ENCODE results near the gene RGS17.
A peak's percentile ranks its signal among the peaks of the same experiment; 100 is the strongest.

DNA sequence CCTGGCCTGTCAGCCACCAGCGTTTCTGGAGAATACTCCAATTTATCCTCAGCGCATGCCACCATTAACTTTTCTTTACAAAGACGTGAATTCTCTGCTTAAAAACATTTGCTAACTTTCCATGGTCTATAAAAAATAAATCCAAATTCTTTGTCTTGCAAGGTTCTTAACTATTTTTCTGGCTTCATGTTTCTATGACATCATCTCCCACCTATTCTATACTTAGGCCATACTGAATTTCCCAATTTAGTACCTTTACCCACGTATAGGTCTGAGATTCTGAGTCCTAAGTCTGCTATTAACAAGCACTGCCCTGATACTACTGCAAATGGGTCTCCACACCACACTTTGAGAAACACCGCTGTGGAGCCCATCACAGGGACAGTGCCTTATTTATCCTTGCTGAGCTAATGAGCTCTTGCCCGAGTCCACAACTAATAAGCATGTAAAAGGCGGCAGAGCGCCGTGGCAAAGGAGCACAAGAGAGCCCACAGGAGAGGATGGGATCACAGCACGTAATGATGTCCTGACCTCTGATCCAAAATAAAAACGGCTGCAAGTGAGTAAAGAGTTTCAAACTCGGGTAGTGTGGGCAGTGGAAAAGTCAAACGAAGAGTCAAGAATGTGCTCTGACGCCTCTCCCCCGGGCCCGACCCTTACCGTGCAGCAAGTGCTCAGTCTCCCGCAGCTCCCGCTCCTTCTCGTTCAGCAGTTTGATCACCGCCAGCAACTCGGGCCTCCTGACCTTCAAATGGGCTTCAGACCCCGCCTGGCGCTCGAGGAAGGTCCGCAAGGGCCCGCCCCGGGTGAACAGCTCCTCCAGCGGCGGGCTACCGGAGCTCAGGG is 129.1 kb downstream of the RGS17 start:
- TF ChIP-seq POLR2A (IDR thresholded peaks at IDR 0.05), result no peak
- TF ChIP-seq, protein P1, sequence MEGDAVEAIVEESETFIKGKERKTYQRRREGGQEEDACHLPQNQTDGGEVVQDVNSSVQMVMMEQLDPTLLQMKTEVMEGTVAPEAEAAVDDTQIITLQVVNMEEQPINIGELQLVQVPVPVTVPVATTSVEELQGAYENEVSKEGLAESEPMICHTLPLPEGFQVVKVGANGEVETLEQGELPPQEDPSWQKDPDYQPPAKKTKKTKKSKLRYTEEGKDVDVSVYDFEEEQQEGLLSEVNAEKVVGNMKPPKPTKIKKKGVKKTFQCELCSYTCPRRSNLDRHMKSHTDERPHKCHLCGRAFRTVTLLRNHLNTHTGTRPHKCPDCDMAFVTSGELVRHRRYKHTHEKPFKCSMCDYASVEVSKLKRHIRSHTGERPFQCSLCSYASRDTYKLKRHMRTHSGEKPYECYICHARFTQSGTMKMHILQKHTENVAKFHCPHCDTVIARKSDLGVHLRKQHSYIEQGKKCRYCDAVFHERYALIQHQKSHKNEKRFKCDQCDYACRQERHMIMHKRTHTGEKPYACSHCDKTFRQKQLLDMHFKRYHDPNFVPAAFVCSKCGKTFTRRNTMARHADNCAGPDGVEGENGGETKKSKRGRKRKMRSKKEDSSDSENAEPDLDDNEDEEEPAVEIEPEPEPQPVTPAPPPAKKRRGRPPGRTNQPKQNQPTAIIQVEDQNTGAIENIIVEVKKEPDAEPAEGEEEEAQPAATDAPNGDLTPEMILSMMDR (IDR thresholded peaks at IDR 0.05), result peak in 1 of 6 experiments; percentile 3

Data from thyroid gland (tissue), 4 donors.